ENCODE measurements around the gene RBM48.
"Not testable (repeated sequence)": the region's sequence is repeated elsewhere in the genome, so short reads cannot be mapped to it uniquely, and the experiment has no call there.

RBM48 gene

DNA sequence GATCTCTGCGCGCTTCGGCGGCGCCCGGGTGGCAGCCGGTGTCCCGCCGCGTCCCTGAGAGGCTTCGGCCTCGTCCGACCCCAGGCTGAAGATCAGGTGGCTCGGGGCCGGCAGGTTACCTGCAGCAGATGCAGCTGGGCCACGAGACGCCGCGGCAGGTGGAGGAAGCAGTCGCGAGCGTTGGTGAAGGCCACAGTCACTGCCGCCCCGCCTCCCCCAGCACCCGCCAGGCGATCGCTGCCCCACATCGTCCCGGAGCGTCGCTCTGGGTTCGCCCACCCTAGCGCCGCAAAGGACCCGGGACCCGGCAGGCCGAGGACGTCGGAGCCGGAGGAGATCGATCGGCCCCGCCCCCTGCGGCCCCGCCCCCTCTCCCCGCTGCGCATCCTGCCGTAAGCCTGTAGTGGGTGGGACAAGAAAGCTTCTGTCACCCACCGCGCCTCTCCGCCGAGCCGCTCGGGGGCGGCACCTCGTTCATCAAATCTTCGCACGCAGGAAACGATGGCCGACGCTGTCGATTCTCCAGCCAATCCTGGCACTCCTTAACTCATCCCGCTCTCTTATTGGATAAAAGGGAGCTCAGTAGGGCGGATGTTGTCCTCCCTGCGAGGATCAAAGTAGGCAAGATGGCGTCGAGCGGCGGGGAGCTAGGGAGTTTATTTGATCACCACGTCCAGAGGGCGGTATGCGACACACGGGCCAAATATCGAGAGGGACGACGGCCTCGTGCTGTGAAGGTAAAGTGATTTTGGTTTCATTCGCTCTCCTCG is at the start of gene RBM48, which contains the start of gene PEX1:
Gene RBM48 (plus strand): TSS at position 608 of the 770 bp plus-strand sequence. CDS start 19 bp downstream, at position 627.
Gene PEX1 (minus strand): TSS at position 333 of the 770 bp plus-strand sequence. CDS start 85 bp downstream, at position 248.
- Histone ChIP-seq H3K27ac (ENCODE audit: low read depth, low read length) (peak within 1 kb of the TSS; percentile 81), H3K4me3 (ENCODE audit: low read depth in 1 of 2, low read length in 2 of 2) (peak within 1 kb of the TSS; percentile 87), H3K27me3 (ENCODE audit: control insufficient read depth in 1 of 2, insufficient read depth in 2 of 2, low read length in 2 of 2) (no peaks in the 10 kb centered on the region), H3K9me3 (ENCODE audit: low read length) (no peaks in the 10 kb centered on the region), H3K36me3 (ENCODE audit: insufficient read depth, low read length) (peaks cover 23% of the 10 kb centered on the region), H3K9ac (ENCODE audit: low read length) (peak within 1 kb of the TSS; percentile 63), H3K4me1 (ENCODE audit: insufficient read depth, low read length) (peaks cover 15% of the 10 kb centered on the region)

DNA sequence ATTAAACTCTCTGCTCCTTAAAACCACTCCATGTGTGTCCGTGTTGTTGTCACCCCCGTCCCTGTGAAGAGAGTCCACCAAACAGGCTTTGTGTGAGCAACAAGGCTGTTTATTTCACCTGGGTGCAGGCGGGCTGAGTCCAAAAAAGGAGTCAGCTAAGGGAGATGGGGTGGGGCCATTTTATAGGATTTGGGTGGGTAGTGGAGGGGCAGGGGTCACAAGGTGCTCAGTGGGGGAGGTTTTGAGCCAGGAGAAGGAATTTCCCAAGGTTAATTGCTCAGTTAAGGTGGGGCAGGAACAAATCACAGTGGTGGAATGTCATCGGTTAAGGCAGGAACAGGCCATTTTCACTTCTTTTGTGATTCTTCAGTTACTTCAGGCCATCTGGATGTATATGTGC is 49.4 kb upstream of the RBM48 start:
- H3K9me3 ChIP-seq (ENCODE audit: low read length): not testable (repeated sequence)

DNA sequence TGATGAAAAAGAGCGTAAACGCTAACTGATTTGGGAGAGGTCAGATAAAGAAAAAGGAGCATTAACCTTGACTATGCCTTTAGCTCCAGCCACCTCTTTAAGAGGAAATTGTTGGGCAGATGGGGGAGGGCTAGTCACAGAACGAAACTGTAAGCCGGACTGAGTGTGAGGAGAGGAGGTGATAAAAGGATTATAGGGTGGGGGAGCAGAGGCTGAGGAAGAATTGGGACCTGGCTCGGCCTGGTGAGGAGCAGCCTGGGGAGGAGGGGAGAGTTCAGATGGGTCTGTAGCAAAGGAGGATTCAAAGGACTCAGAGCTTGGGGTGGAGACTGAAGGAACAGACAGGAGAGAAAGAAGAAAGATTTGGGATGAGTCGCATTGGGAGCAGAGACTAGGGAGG is 45.0 kb upstream of the RBM48 start:
- not testable (repeated sequence) for H3K4me1 ChIP-seq (ENCODE audit: insufficient read depth, low read length); H3K27me3 ChIP-seq (ENCODE audit: control insufficient read depth in 1 of 2, insufficient read depth in 2 of 2, low read length in 2 of 2); H3K27ac ChIP-seq (ENCODE audit: low read depth, low read length); H3K4me3 ChIP-seq (ENCODE audit: low read depth in 1 of 2, low read length in 2 of 2); H3K9ac ChIP-seq (ENCODE audit: low read length); H3K9me3 ChIP-seq (ENCODE audit: low read length)
- peaks cover 16% of the 10 kb centered on the region for H3K36me3 ChIP-seq (ENCODE audit: insufficient read depth, low read length)

More for the DNA sequence above, 49.4 kb upstream of the RBM48 start:
- not testable (repeated sequence) for H3K4me1 ChIP-seq (ENCODE audit: insufficient read depth, low read length); H3K27ac ChIP-seq (ENCODE audit: low read depth, low read length); H3K36me3 ChIP-seq (ENCODE audit: insufficient read depth, low read length); H3K9ac ChIP-seq (ENCODE audit: low read length); H3K27me3 ChIP-seq (ENCODE audit: control insufficient read depth in 1 of 2, insufficient read depth in 2 of 2, low read length in 2 of 2); H3K4me3 ChIP-seq (ENCODE audit: low read depth in 1 of 2, low read length in 2 of 2)

DNA sequence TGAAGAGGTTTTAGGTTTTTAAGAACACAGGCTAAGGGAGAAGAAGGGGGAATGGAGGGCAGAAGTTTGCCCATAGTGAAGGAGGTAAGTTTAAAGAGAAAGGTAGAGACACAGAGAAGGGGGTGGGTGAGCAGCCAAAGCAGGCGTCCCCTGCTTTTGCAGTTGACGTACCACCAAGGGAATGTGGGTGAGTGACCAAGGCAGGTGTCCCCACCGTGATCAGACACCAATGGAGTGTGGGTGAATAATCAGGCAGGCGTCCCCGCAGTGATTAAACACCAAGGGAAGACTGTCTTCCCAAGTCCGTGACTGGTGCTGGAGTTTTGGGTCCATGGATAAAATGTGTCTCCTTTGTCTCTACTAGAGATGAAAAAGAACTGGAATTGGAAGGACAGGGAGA is 44.4 kb upstream of the RBM48 start:
- not testable (repeated sequence) for H3K27me3 ChIP-seq (ENCODE audit: control insufficient read depth in 1 of 2, insufficient read depth in 2 of 2, low read length in 2 of 2); H3K4me1 ChIP-seq (ENCODE audit: insufficient read depth, low read length); H3K4me3 ChIP-seq (ENCODE audit: low read depth in 1 of 2, low read length in 2 of 2); H3K9ac ChIP-seq (ENCODE audit: low read length); H3K9me3 ChIP-seq (ENCODE audit: low read length); H3K27ac ChIP-seq (ENCODE audit: low read depth, low read length)
- H3K36me3 ChIP-seq (ENCODE audit: insufficient read depth, low read length): peaks cover 18% of the 10 kb centered on the region

DNA sequence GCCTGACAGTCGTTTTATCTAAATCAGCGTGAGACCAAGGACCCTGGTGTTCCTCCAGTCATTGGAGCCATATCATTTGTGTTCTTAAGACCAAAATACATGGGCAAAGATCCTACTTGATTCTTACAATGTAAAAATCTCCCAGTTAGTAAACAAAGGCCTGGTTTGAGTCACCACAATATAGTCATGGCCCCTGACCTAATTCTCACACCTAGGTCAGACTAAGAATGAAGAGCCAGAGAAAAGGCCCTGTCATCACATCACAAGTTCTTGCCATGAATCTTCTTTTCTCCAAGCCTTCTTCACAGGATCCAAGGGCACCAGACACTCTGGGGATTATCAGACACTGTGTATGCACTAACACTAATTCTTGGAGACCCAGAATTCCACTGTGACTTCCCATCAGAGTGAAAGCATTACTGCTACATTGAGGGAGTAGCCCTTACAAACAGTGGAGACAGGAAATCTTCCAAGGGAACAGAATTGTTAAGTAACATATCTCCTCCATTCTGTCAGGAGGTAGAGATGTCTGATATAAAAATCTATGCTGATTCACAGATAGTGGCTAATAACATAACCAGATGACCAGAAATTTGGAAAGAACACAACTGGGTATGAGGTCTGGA is 43.2 kb upstream of the RBM48 start:
- Histone ChIP-seq H3K27ac (ENCODE audit: low read depth, low read length) (no peak overlapping the region), H3K4me3 (ENCODE audit: low read depth in 1 of 2, low read length in 2 of 2) (no peak overlapping the region), H3K4me1 (ENCODE audit: insufficient read depth, low read length) (no peaks in the 10 kb centered on the region), H3K9ac (ENCODE audit: low read length) (no peak overlapping the region), H3K9me3 (ENCODE audit: low read length) (no peaks in the 10 kb centered on the region), H3K27me3 (ENCODE audit: control insufficient read depth in 1 of 2, insufficient read depth in 2 of 2, low read length in 2 of 2) (no peaks in the 10 kb centered on the region), H3K36me3 (ENCODE audit: insufficient read depth, low read length) (peaks cover 24% of the 10 kb centered on the region)

DNA sequence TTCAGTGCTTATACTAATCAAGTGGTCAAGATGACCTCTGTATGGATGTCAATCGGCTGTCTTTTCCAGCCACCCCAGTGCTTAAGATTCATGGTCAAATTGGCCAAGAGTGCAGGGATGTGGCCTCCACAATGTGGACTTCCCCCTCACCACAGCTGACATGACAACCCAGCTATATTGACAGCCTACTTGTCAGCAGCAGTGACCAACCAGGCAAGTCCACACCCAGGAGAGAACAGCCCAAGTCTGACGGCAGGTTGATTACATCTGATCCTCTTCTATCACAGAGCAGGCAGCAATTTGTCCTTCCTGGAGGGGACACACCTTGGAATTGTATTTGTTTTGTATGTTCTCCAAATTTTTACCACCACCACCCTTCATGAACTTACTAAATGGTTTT is 42.6 kb upstream of the RBM48 start:
- Histone ChIP-seq H3K27me3 (ENCODE audit: control insufficient read depth in 1 of 2, insufficient read depth in 2 of 2, low read length in 2 of 2) (no peaks in the 10 kb centered on the region), H3K9me3 (ENCODE audit: low read length) (no peaks in the 10 kb centered on the region), H3K36me3 (ENCODE audit: insufficient read depth, low read length) (peaks cover 27% of the 10 kb centered on the region), H3K27ac (ENCODE audit: low read depth, low read length) (no peak overlapping the region), H3K4me1 (ENCODE audit: insufficient read depth, low read length) (no peaks in the 10 kb centered on the region), H3K9ac (ENCODE audit: low read length) (no peak overlapping the region), H3K4me3 (ENCODE audit: low read depth in 1 of 2, low read length in 2 of 2) (no peak overlapping the region)

DNA sequence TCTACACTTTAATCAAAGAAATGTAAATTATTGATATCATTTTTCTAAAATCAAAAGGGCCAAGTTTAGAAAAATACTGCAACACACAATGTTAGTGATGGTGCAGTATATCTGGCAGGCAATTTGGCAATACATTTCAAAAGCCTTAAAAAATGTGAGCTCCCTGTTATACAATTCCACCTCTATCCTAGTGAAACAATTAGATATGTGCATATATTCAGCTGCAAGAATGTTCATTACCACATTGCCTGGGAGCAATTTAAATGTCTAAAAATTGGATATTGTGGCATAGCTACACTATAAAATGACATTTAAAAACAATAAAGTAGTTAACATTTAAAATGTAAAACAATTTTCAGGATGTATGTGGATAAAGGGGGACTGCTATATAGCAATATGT is 40.8 kb upstream of the RBM48 start:
- Histone ChIP-seq H3K9ac (ENCODE audit: low read length) (no peak overlapping the region), H3K27ac (ENCODE audit: low read depth, low read length) (no peak overlapping the region), H3K36me3 (ENCODE audit: insufficient read depth, low read length) (peaks cover 46% of the 10 kb centered on the region)

DNA sequence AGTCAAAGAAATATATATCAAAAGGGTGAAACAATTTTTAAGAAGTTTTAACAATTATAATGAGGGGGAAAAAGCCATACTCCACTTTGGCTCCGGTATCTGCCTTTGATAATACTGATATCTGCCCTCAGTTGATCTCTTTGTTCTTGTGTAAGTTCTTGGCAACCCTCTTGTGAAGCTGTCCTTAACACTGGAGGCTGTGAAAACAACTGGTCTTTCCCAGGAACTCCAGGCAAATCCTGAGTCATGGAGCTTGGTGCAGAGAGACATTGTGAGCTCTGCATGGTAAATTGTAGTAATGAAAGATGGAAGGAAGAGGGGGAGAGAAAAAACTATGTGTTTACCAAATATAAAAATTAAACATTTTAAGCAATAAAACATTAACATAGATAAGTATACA is 39.0 kb upstream of the RBM48 start:
- no peaks in the 10 kb centered on the region for H3K4me1 ChIP-seq (ENCODE audit: insufficient read depth, low read length)
- no peak overlapping the region for H3K9ac ChIP-seq (ENCODE audit: low read length)
- no peaks in the 10 kb centered on the region for H3K9me3 ChIP-seq (ENCODE audit: low read length)
- H3K27me3 ChIP-seq (ENCODE audit: control insufficient read depth in 1 of 2, insufficient read depth in 2 of 2, low read length in 2 of 2): no peaks in the 10 kb centered on the region
- H3K27ac ChIP-seq (ENCODE audit: low read depth, low read length): no peak overlapping the region
- peaks cover 52% of the 10 kb centered on the region for H3K36me3 ChIP-seq (ENCODE audit: insufficient read depth, low read length)
- H3K4me3 ChIP-seq (ENCODE audit: low read depth in 1 of 2, low read length in 2 of 2): no peak overlapping the region

More for the DNA sequence above, 40.8 kb upstream of the RBM48 start:
- no peaks in the 10 kb centered on the region for H3K9me3 ChIP-seq (ENCODE audit: low read length)
- H3K4me1 ChIP-seq (ENCODE audit: insufficient read depth, low read length): no peaks in the 10 kb centered on the region
- no peaks in the 10 kb centered on the region for H3K27me3 ChIP-seq (ENCODE audit: control insufficient read depth in 1 of 2, insufficient read depth in 2 of 2, low read length in 2 of 2)
- H3K4me3 ChIP-seq (ENCODE audit: low read depth in 1 of 2, low read length in 2 of 2): no peak overlapping the region

DNA sequence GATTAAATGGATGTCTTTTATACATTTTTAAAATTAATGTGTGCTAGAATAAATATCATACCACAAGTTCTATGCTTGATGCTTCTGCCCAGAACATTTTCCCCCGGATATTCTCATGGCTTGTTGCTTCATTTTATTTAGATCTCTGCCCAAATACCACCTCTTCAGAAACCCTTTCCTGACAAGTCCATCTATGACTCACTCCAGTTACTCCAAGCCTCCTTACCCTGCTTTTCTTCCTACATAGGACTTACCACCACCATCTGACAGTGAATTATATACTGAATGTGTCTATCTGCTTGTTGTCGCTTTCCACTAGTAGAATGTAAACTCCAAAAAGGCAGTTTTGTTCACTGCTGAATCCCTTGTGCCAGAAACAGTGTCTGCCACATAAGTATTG is 31.7 kb upstream of the RBM48 start:
- H3K27me3 ChIP-seq (ENCODE audit: control insufficient read depth in 1 of 2, insufficient read depth in 2 of 2, low read length in 2 of 2): no peaks in the 10 kb centered on the region
- H3K36me3 ChIP-seq (ENCODE audit: insufficient read depth, low read length): peaks cover 48% of the 10 kb centered on the region
- no peaks in the 10 kb centered on the region for H3K4me1 ChIP-seq (ENCODE audit: insufficient read depth, low read length)
- no peak overlapping the region for H3K27ac ChIP-seq (ENCODE audit: low read depth, low read length)
- no peak overlapping the region for H3K9ac ChIP-seq (ENCODE audit: low read length)
- H3K4me3 ChIP-seq (ENCODE audit: low read depth in 1 of 2, low read length in 2 of 2): no peak overlapping the region
- no peaks in the 10 kb centered on the region for H3K9me3 ChIP-seq (ENCODE audit: low read length)

DNA sequence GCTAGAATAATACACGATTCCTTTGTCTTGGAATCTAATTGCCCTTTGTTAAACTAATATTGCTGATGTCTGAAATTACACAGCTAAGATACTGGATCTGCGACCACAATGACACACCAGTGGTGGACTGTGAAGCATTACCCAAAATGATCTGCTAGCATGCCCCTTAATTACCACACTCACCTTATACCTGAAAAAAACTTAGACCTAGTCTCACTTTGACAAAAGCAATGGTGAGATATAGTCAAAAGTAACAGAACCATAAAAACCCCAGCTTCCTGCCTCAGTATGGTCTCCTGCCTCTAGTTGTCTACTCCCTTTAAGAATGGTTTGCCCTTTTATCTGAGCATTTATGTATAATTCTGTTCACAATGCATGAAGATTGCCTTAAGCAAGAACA is 30.0 kb upstream of the RBM48 start:
- H3K36me3 ChIP-seq (ENCODE audit: insufficient read depth, low read length): peaks cover 49% of the 10 kb centered on the region

DNA sequence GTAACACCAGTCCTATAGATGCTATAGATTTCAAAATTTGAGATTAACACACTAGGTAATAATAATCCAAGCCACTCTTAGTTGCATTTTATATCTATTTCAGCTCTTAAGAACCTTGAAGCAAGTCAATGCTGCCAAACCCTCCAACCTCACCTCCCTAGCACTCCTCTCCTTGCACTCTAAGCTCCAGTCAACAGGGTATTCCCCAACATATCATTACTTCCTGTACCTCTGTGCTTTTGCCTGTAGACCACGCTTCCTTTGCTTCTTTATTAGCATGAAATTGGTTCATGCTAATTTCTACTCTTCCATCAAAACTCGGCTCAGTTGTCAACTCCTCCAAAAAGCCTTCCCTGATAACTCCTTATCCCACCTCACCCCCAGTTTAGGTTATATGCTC is 24.8 kb upstream of the RBM48 start:
- Histone ChIP-seq H3K36me3 (ENCODE audit: insufficient read depth, low read length) (peaks cover 67% of the 10 kb centered on the region), H3K27me3 (ENCODE audit: control insufficient read depth in 1 of 2, insufficient read depth in 2 of 2, low read length in 2 of 2) (no peaks in the 10 kb centered on the region), H3K4me1 (ENCODE audit: insufficient read depth, low read length) (no peaks in the 10 kb centered on the region), H3K4me3 (ENCODE audit: low read depth in 1 of 2, low read length in 2 of 2) (no peak overlapping the region), H3K9me3 (ENCODE audit: low read length) (no peaks in the 10 kb centered on the region), H3K9ac (ENCODE audit: low read length) (no peak overlapping the region), H3K27ac (ENCODE audit: low read depth, low read length) (no peak overlapping the region)

More for the DNA sequence above, 30.0 kb upstream of the RBM48 start:
- no peak overlapping the region for H3K27ac ChIP-seq (ENCODE audit: low read depth, low read length)
- H3K9ac ChIP-seq (ENCODE audit: low read length): no peak overlapping the region
- no peaks in the 10 kb centered on the region for H3K9me3 ChIP-seq (ENCODE audit: low read length)
- H3K4me3 ChIP-seq (ENCODE audit: low read depth in 1 of 2, low read length in 2 of 2): no peak overlapping the region
- H3K27me3 ChIP-seq (ENCODE audit: control insufficient read depth in 1 of 2, insufficient read depth in 2 of 2, low read length in 2 of 2): no peaks in the 10 kb centered on the region
- H3K4me1 ChIP-seq (ENCODE audit: insufficient read depth, low read length): no peaks in the 10 kb centered on the region

DNA sequence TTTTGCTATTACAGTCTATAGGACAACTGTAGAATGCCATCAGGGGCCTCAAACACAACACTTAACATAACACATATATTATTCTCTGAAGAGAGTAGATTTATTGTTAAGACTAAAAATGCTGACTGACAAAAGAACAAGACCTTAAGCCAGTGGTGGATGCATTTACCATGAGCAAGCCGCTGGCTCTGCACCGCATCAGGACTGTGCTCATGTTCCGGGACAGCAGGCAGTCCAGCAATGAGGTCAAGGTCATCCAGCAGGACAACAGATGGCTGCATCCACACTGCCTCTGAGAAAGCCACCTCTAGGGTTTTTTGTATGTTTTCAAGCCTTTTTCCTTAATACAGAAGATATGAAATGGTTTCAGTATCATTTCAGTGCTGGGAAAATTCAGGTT is 24.0 kb upstream of the RBM48 start:
- no peaks in the 10 kb centered on the region for H3K27me3 ChIP-seq (ENCODE audit: control insufficient read depth in 1 of 2, insufficient read depth in 2 of 2, low read length in 2 of 2)
- H3K4me1 ChIP-seq (ENCODE audit: insufficient read depth, low read length): no peaks in the 10 kb centered on the region
- H3K36me3 ChIP-seq (ENCODE audit: insufficient read depth, low read length): peaks cover 59% of the 10 kb centered on the region

More for the DNA sequence above, 24.0 kb upstream of the RBM48 start:
- no peak overlapping the region for H3K27ac ChIP-seq (ENCODE audit: low read depth, low read length)
- no peaks in the 10 kb centered on the region for H3K9me3 ChIP-seq (ENCODE audit: low read length)
- no peak overlapping the region for H3K4me3 ChIP-seq (ENCODE audit: low read depth in 1 of 2, low read length in 2 of 2)
- H3K9ac ChIP-seq (ENCODE audit: low read length): no peak overlapping the region
